HG02885 (cell line): ENCODE results near the gene HACD3.
"Not testable (repeated sequence)": the region's sequence is repeated elsewhere in the genome, so short reads cannot be mapped to it uniquely, and the experiment has no call there.

ENCODE experiments used
- ATAC-seq: cut with Tn5 transposase; IDR thresholded peaks from one replicate; pipeline ENCODE4 v1.9.1; 2021; ENCODE audit warnings: mild to moderate bottlenecking; ENCODE audit not compliant: unreplicated experiment, poor library complexity

HACD3 gene

DNA sequence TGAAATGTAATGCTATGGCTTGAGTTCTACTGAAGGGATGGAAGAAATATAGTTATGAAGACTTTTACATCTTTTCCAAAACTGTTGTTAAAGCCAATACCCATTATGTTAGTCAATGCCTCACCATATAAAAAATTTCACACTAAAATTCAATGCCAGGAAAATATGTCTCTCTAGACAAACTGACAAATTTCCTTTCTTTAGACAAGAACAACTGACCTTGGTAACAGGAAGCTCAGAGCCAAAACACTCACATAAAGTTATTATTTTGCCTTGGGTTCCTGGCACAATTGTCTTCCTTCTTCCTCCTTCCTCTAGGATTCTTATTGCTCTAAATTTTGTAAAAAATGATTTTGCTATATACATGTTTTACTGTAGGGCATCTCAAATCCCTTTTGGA, 54.0 kb downstream of the HACD3 start:
- ATAC-seq: no peak

DNA sequence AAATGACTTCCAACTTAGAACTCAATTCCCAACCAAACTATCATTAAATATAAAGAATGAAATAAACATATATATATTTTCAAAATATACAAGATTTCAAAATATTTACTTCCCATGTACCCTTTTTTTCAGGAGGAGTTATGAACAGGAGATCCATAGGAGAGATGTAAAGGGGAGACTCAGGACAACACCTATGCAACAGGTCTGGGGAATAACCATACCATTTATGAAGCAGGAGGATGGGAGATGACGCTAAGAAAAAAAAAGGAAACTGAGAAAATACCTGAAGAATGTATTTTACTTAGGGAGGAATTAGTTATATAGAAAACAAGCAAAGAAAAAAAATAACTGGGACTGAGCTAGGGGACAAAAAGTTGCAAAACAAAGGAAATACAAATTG, 56.8 kb downstream of the HACD3 start:
- no peak for ATAC-seq

DNA sequence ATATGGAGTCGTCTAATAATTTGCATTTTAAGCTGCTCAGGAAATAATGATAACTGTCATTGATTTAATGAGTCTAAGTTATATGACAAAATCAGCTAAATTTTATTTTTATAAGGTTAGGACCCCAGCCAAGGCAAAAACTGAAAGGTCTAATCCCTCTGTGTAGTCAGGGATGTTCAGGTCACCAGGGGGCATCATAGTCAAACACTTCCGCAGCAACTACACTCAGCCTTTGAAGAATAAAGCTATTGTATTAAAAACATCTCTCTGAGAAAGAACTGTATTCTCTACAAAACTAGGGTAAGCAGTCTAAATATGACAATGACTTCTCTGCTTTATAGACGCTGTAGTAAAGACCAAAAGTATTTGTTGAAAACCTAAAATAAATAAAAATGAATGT, 65.7 kb downstream of the HACD3 start:
- ATAC-seq: no peak

DNA sequence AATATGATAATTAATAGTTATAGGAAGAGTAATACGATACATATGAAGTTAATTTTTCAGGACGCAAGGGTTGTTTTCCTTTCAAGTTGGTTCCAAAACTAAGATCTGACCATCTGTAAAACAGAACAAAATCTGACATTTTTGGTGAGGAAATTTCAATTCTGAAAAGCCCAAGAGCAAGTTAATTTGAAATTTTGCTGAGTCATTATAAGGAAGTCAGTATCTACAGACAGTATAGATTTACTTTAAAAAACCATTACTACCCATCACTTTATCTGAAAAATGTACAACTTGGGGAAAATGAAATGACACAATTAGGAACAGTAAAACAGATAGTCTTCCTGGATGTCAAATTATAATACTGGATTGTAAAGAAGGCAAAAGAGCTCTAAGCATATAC, 68.2 kb downstream of the HACD3 start:
- no peak for ATAC-seq

DNA sequence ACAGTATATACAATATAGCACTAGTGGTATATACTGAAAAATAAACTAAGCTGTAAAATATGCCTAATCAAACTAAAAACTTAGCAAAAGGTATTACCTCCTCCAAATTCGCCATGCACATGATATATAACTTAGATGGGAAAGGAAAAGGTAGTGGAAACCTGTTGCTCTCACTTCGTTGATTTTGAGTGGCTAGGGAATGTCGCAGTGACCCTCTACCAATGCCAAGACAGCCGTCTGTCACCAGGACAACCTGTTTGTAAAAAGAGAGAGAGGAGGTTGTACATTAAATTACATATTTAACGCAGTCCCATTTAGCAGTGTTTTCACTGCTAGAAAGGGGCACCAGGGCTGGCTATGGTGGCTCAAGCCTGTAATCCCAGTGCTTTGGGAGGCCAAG, 69.4 kb downstream of the HACD3 start:
- ATAC-seq: no peak

DNA sequence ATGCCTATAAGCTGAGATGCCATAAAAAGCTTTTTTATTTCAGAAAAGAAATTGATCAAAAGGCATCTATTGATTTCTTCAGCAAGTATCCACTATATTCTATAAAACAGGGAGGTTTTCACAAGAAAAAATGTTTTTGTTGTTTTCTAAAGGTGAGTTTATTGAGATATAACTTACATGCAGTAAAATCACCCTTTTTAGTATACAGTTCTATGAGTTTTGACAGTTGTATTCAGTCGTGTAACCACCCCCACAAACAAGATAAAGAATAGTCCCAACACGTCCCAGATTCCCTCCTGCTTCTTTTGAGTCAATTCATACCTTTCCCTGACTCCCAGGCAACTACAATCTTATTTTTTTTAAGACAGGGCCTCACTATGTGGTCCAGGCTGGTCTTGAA, 72.9 kb downstream of the HACD3 start:
- ATAC-seq: no peak

DNA sequence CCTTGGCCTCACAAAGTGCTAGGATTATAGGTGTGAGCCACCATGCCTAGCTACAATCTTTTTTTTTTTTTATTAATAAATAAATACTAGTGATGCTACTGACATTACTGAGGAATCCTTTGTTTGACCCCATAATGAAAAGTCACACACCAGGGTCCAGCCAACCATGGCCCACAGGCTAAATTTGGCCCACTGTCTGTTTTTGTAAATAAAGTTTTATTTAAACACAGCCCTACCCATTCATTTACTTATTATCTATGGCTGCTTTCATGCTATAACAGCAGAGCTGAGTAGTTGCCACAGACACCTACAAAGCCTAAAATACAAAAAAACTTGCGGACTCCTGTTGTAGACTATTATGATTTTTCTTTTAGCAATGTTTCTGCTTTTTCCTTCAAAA, 73.3 kb downstream of the HACD3 start:
- no peak for ATAC-seq

DNA sequence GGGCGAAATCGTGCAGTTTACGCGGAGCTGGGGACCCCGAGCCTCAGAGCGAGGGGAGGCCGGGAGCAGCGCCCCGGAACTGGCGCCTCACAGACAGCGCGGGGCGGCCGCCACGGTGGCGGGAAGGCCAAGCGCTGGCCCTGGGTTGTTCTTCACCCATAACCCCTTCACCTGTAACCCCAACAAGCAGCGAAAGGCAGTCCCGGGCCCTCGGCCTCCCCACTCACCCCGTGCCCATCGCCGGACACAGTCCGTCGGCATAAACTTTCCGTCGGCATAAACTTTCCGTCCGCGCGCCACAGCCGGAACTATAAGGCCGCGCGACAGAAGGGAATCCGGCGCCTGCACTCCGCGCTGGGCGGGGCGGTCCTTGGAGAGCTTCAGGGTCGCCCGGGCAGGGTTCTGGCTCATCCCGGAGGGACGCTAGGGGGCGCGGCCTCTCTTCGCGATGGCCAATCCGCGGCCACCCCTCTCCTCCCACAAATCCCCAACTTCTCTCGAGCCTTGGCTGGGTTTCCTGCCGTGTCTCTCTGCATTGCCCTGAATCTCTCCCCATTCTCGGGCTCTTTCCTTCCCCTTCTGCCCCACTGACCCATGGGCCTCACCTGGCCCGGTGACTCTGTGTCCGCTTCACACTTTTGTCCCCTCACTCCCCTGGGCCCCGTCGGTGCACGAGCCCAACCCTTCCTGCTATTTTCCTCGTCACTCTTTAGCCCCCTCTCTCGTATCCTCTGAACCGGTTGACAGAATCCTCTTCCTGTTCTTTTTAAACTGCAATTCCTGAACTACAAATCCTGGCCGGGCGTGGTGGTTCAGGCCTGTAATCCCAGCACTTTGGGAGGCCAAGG, 80.8 kb downstream of the HACD3 start, which contains the start of gene INTS14:
Gene INTS14 (minus strand): TSS at position 261 of the 848 bp plus-strand sequence. CDS start 3,751 bp downstream, outside the sequence.
- ATAC-seq: peak; percentile 96

DNA sequence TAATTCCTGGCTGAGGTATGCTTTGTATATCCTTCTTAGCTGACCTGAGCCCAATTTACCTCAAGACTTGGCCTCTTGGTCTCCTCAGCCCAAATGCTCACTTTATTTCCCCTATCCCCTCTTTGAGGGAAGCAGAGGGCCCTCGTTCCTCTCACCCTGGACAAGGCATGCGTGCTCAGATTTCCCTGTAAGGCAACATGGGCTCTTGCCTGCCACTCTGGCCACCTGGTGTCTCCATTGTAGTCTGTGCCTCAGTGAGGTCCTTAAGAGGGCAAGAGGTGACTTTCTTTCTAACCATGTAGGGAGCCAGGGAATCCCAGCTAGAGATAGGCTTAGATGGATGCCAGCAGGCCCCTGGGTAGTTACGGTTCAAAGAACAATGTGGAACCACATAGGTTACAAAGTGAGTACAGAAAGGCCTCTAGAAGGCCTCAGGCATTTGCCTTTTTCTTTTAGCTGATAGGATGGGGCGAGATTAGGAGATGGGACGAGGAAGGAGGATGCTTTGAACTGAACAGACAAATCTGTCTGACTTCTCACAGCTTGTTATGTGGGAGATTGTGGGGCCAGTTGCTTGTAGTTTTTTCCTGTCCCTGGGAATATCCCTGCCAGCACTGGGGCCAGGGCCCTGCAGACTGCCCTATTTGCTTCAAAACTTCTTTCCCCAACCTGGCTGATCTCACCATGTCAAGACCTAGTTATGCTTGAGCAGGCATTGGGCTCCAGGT, 81.8 kb downstream of the HACD3 start:
- ATAC-seq: no peak

DNA sequence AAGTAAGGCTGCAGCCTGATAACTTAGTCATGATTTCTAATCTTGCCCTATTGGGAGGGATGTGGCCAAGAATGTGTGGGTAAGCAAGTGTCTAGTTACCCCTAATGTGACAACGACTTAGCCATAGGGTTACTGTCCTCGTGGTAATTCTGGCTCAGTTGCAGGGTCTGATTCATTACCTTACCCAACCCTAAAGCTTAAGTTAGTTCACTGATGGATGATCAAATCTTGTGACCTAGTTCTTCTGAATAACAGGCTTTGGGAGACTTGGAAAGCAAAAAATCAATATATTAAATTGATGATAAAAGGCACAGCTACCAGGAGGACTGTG, 82.3 kb downstream of the HACD3 start:
- ATAC-seq: no peak

DNA sequence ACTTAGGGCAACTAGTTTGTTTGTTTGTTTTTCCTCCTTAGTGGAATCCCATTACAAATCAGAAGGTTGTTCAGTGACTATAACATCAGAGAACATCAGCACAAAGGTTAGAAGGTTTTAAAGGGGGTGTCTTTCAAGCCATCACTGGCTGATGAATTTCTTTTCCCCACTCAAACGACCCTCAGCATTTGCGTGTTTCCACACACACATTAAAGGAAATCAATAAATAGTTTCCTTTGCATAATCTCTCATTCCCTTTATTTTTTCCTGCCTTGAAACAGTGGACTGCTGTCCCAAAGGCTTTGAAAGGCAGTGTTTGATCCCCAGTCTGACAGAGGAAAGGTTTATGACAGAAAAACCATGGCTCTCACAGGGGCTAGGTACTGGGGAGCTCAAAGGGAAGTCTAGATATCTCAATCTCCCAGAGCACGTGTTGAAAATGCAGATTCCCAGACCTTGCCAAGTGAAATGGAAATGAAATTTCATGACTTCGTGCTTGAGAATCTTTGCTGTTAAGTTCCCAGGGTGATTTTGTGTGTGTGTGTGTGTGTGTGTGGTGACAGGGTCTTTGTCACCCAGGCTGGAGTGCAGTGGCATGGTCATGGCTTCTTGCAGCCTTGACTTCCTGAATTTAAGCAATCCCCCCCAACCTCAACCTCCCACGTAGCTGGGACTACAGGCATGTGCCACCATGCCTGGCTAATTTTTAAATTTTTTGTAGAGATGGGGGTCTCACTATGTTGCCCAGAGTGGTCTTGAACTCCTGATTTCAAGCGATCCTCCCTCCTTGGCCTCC, 82.9 kb downstream of the HACD3 start:
- no peak for ATAC-seq

DNA sequence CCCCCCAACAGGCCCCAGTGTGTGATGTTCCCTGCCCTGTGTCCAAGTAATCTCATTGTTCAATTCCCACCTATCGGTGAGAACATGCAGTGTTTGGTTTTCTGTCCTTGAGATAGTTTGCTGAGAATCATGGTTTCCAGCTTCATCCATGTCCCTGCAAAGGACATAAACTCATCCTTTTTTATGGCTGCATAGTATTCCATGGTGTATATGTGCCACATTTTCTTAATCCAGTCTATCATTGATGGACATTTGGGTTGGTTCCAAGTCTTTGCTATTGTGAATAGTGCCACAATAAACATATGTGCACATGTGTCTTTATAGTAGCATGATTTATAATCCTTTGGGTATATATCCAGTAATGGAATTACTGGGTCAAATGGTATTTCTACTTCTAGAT, 85.6 kb downstream of the HACD3 start:
- not testable (repeated sequence) for ATAC-seq

DNA sequence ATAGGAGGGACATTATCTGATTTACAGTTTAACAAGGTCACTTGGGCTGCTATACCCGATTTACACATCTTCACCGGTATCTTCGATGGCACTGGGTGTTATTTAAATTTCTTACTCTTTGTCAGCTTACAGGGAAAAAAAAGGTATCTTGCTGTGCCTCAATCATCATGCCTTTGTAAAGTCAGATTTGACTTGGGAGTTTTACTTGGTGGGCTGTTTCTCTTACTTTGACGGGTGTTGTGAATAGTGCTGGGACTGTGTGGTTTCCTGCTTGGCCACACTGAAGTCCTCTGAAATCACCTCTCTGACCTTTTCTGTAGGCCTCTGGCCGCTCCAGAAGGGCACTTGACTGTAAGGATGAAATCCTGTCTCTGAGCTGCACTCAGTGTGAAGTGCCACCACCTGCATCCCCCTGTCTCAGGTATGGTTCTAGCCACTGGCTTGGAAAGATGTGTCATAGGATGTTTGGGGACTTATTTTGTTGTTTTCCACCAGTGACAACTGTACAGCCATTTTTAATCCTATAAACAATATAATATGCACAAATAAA, 88.4 kb downstream of the HACD3 start:
- no peak for ATAC-seq

DNA sequence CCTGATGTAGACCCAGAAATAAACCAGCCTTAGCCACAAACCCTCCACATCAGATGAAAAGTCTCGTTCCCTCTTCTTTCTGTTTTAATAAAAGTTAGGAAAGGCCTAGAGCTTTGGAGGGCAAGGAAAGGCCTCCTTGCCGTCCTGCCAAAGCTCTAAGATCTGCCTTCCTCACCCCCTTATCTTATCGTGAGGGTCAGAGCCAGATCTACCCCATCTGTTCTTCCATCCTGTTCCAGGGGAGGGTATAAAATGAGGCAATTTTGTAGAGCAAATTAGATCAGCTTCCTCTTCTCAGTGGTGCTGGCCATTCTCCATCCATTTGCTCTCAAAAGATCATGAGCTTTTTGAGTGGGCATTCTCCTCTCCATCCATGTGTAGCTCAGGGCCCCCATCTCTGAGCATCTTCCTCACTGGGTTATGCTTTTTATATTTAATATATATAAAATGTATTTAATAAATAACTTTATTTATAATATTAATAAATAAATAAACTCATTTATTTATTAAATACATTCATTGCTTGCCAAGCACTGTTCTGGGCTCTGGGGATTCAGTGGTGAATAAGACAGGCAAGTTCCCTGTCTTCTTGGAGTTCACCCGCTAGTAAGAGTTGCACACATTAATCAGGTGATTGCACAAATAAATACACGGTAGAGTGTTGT, 89.5 kb downstream of the HACD3 start:
- no peak for ATAC-seq

DNA sequence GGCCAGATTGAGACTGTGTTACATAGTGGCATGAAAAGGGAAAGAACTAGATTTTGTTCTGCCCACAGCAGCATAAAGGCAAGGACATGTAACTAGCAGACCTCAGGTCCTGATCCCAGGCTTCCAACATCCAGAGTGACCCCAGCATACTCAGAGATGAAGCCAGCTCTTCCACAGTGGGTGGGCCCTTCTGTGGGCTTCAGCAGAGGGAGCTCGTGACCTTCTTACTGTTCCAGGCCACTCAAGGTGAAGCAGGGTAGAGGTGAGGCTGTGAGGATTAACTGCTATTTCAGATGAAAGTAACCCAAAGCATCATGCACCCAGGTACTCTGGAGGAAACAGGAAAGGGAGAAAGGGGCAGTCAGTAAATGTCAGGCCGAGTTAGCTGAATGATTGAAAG, 90.6 kb downstream of the HACD3 start:
- no peak for ATAC-seq

DNA sequence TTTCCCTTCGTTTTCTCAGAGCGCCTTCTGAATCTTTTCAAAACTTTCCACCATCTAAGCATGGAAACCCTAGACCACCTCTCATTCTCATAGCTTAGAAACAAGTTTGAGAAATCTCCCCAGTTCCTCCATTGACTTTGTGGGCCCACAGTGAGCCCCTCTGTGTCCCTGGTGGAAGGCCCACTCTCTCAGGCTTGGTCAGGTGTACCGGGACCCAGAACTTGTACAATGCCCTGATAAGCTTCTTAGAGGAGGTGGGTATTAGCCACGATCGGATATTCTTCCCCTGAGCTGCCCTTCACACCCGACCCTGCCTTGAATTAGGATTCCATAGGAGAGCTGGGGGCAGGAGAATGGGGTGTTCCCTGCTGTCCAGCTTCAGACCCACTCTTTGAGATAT, 91.4 kb downstream of the HACD3 start, which contains the start of gene SLC24A1:
Gene SLC24A1 (plus strand): TSS at position 301 of the 400 bp plus-strand sequence. CDS start 2,143 bp downstream, outside the sequence.
- no peak for ATAC-seq

DNA sequence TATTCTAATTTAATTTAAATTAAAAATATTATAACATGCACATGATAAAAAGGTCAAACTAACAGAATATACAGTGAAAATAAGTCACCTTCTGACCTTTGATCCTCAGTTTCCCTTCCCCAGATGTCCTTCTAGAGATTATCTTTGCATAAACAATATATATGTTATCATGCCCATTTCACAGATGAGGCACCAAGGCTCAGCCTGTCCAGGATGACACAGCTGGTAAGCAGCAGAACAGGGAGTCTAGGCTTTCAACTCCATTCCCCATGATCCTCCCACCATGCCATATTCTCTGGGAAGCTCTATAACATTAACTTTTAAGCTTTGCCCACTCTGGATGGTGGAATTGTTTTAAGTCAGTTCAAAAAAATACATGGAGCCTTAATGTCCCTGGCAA, 92.8 kb downstream of the HACD3 start:
- ATAC-seq: no peak

DNA sequence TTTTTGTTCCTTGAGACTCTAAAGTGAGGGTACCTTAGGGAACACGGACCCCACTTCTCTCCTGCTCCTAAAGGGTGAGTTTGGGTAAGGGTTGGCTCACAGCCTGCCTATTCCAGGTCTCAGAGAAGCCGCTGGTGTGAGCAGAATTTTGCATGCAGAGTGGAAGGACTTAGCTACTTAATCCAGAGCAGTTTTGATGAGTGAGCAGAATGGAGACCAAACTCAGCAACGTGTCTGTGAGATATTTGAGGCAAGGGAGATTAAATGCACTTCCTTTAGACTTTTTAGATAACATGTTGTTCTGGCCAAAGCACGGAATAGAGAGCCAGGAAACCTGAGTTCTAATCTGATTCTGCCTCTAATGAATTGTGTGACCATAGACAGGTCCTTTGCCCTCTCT, 96.6 kb downstream of the HACD3 start:
- no peak for ATAC-seq
